HG03575 (cell line): ENCODE data around the gene TRABD.

Source experiments
- ATAC-seq: cut with Tn5 transposase; IDR thresholded peaks from one replicate; pipeline ENCODE4 v1.9.1; 2021; ENCODE audit not compliant: unreplicated experiment, insufficient number of reproducible peaks, low FRiP score; ENCODE audit errors: extremely low read depth

The TRABD gene

DNA sequence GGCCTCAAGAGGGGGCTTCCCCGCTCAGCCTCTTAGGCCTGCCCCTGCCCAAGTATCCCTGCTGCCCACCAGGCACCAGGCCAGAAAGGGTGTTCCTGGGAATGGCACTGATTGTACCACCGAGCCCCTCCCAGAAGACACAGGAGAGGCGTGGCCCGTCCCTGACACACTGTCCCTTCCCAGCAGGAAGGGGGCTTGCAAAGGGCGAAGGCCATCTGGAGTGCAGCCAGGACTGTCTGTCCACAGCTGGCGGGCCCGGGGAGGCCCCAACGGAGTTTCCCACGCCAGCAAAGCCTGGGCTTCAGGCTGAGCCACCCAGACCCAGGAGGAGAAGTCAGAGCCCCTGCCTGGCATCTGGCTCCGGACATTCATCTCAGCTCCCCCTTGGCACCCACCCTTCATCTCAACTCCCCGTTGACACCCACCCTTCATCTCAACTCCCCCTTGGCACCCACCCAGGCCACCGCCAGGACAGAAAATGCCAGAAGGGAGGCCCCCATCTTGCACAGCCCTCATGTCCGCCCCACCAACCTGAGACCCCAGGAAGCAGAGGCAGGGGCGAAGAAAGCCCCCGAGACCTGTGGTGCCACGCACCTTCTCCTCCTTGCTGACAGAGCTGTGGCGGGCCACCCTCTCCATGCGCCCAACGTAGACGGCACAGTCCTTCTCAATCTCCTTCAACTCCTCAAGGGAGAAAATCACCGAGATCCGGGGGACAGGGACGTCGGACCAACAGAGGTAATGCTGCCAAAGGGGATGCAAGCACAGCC lies 39.7 kb downstream of the TRABD start:
- ATAC-seq: no peak

DNA sequence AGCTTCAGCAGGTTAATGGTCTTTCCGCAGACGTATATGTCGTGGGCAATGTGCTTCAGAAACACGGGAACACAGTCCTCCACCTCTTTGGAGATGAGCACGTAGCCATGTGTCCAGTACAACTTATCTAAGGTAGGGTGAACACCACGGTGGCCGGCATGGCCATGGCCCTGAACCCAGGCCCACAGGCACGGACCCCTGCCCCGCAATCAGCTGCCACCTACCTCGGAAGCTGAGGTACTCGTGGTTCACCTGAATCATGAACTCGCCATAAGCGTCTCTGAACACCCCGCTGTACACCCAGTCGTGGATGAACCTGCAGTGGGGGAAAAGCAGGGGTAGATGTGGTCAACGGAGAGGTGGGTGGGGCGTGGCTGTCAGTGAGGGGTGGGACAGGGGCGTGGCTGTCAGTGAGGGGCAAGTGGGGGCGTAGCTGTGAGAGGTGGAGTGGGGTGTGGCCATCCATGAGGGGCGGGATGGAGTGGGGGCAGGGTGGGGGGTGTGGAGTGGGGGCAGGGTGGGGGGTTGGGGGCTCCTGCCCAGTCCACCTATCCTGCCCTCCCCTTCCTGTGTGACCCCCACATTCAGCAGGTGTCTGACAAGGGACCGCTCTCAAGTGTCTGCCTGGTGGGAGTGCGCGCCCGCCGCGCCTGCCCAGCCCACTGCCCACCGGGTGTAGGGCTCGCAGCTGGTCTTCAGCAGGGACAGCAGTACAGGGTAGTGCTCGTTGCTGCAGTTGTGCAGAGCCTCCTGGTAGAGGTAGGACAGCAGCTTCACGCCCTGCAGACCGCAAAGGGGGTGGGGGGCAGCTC lies 40.6 kb downstream of the TRABD start:
- no peak for ATAC-seq

DNA sequence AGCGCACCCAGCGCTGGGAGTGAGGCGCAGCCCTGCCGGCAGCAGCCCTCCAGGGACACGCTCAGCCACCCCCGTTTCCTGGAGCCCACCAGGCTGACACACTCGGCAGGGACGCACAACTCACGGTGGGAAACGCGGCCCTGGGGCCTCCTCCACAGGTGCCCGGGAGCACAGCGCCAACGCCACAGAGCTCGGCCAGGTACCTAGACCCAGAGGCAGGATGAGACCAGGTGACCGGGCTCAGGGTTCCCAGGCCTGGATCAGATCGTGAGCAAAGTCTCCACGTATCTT lies 41.1 kb downstream of the TRABD start:
- no peak for ATAC-seq

- no peak for ATAC-seq
Observed at GRCh38 chr22:50227579-50228215, 42.0 kb downstream of the TRABD start.

DNA sequence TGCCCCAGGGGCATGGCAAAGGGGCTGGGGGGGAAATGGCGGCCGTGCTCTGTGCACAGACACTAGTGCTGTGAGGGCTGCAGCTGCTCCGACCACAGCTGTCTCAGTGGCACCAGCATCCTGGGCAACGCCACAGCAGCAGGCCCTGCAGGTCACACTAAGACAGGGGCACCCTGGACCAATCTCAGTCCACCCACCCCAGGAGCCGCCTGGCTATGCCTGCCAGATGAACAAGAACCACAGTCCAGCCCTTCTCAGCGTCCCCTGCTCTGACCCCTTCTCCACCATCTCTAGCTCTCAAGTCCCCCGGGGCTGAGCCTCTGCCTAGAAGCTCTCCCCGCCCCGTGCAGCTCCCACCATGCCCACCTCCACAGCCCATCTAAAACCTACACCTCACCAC lies 42.7 kb downstream of the TRABD start:
- ATAC-seq: no peak

- ATAC-seq: no peak
Observed at GRCh38 chr22:50229370-50229769, 43.7 kb downstream of the TRABD start.

DNA sequence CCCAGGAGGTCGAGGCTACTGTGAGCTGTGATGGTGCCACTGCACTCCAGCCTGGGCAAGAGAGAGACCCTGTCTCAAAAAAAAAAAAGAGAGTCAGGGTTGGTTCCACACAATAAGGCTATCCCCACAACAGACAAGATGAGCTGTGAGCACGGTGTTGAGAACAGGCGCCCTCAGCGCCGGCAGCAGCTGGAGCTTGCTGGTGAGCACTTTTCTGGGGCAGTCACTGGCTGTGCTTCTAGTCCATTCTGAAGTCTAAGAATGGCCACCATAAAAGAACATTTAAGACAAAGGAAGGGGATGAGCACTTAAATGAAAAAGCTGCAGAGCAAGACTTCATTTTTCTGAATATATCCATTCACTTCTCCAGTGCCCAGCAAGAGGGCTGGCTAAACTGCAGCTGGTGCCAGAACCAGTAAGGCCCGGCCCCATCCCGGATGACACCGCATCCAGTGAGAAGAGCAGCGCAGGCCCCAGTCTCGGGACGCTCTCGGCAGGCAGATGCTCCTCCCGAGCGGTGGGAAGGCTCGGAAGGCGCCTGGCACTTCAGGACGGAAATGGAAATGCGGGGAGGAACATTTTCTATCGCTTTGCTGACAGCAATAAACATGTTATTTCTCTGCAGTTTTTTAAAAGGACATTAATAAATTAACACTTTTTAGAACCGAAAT lies 46.9 kb downstream of the TRABD start:
- no peak for ATAC-seq

DNA sequence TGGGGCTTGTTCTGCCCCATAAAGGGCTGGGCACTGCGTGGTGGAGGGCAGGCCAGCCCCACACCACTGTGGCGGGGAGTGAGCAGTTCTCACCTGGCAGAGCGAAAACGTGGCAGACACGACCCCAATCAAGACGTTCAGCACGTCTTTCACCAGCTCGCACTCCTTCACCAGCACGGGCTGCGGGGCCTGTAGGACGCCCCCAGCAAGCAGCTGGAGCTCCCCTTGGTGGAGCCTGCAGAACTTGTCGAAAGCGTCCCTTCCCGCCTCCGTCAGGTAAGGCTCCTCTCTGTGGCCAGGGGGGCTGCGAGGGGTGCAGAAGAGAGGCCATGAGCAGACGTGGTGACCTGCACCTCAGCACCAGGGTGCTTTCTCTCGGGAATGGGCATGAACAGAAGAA lies 47.5 kb downstream of the TRABD start:
- no peak for ATAC-seq

DNA sequence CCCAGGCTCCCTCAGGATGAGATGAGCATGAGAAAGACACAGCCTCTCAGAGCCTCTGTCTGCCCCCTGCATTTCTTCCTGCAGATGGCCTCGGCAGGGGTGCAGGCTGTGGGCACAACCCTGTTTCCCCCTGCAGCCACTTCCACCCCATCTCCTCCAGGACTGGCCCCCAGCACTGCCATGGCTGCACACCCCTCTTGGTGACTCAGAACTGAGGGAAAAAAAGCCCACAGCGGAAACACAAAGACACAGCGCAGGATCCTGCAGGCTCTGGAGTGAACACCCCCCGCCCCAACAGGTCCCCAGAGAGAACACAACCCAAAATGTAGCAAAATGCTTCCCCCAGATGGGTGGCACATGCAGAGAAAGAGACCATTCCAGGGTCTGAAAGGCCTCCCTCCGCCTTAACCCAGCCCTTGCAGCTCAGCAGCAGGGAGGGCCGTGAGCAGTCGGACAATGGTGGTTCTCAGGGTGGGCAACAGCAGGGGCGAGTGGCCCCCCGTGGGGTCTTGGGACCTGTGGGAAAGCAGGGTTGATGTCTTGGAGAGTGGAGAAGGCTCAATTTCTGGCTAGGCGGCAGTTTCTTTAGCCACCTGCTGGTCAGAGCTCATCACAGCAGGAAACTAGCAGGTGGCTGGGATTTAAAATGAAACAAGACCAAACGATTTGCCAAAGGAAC lies 51.2 kb downstream of the TRABD start:
- ATAC-seq: no peak

DNA sequence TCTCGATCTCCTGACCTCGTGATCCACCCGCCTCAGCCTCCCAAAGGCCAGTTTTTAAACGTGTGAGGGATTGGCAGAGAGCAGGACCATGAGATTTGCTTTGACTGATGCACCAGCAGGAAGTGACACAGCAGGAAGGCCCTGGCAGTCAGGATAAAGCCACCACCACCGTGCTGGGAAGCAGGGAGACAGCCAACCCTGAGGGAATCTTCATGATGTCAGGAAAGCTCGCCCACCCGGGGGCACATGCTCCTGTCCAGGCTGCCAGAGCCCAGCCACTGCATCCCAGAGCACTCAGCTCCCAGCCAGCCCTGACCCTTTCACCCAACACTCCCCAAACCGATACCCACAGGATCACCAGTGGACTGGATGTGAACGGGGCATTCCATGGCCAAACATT lies 53.0 kb downstream of the TRABD start:
- no peak for ATAC-seq

DNA sequence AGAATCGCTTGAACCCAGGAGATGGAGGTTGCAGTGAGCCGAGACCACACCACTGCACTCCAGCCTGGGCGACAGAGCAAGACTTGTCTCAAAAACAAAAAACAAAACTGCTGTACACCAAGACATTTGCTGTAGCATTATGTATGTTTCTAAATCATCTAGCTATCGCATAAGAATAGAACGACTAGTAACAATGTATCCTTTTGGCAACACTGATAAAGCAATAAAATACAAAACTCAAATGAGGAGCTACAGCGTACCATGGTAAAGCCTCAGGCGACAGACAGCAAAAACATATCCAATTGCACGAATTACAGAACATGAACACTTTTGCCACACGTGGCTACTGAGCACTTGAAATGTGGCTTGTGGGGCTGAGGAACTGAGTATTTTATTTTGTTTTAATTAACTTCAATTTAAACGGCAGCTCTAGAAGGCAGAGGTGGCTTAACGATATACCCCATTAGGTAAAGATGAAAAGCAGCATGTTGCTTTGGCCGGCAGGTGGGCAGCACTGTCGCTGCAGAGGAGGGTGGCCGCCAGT lies 56.8 kb downstream of the TRABD start:
- no peak for ATAC-seq

GRCh38 chr22:50243685-50244419 lies 58.1 kb downstream of the TRABD start:
- no peak for ATAC-seq

DNA sequence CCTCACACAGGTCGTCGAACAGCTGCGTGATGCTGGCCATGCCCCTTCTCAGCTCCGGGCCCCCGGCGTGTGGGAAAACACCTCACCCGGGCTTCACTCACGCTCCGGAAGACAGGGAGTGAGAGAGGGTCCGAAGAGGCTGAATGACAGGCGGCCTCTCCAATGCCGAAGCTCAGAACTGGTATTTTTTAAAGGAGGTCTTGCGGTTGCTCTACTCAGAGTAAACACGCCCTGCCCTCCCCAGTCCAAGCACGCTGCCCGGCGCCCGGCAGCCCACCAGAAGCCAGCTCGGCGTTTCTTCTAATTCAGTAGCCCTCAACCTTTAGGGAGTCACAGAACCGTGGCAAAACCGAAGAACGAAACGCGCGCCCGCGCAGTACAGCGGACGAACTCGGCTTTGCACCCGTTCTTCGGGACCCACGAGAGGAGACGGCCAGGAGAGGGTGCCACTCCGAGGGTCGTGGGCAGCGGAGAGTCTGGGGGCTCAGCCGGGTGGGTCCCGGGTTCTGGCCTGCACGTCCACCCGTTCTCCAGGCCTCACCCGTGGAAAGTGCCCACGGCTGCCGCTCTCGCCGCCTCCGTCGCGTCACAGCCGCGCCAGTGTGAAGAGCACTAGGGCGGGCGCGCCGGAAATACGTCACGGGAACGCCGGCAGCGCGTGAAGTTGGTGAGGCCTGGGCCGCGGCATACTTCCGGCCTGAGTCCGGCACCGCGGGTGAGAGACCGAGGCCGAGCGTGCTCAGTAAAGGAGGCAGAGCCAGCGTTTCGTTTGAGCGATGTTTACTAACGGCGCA lies 58.9 kb downstream of the TRABD start, which contains the start of gene TUBGCP6:
TSS of gene TUBGCP6 (minus strand) at position 604 of the 794 bp plus-strand sequence. CDS start at position 40, 564 bp downstream.
- peak; percentile 34 for ATAC-seq

- ATAC-seq: no peak
Observed at GRCh38 chr22:50245214-50246072, 59.7 kb downstream of the TRABD start.

- no peak for ATAC-seq
Observed at GRCh38 chr22:50246242-50247175, 60.8 kb downstream of the TRABD start.
